IPS DF 19.7 (cell line): ENCODE results near the gene FGGY.
"Not testable (repeated sequence)": the region's sequence is repeated elsewhere in the genome, so short reads cannot be mapped to it uniquely, and the experiment has no call there.

Experiments used
- DNase-seq: peaks from one replicate; pipeline ENCODE4 v3.0.0-alpha.2; 2013; ENCODE audit warnings: low read depth, low spot score

Gene FGGY

DNA sequence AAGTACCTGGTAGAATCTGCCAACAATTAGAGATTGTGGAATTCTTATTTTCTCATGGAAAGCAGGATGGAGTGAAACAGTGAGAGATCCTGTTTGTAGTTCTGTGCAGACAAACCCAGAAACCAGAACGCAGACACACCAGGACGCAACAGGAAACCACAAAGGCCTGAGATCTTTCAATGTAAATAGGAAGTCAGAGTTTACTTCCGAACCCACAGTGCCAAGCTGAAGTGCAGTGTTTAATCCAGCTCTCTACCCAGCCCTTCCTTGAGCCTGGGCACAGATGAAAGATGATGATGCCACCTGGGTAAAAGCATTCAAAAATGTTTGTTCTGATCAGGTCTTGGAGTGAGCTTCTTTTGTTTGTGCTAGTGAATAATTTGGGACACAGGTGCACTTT, 273.6 kb downstream of the FGGY start:
- DNase-seq: no peak

DNA sequence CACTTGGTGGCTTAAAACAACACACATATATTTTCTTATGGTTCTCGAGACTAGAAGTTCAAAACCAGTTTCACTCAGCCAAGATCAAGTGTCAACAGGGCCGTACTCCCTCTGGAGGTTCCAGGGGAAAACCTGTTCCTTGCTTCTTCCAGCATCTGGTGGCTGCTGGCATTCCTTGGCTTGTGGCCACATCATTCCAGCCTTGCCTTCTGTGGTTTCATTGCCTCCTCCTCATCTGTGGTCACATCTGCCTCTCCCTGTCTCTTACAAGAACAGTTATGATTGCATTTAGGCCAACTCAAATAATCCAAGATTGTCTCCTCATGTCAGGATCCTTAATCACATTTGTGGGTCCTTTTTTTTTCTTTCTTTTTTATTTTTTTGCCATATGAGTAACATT, 277.2 kb downstream of the FGGY start:
- no peak for DNase-seq

- no peak for DNase-seq
Observed at GRCh38 chr1:59577774-59578173, 280.9 kb downstream of the FGGY start.

GRCh38 chr1:59579222-59579621, 282.3 kb downstream of the FGGY start:
- no peak for DNase-seq

DNA sequence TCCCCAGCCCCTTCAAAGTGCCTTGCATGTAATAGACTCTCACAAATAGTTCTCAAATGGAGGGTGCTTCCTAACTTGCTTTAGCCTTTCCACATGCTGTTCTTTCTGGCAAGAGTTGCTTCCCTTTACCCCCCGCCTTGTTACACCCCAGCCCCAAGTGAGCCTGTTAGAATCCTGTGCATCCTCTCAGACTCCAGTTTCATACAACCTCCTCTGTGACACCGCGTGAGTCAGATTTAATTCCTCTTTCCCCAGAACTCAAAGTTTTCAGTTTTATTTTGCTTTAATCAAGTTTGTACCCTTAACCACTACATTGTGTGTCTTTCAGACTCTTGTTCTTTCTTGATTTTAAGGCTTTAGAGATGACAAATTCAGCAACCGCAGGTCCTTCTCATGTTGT, 283.4 kb downstream of the FGGY start:
- no peak for DNase-seq

DNA sequence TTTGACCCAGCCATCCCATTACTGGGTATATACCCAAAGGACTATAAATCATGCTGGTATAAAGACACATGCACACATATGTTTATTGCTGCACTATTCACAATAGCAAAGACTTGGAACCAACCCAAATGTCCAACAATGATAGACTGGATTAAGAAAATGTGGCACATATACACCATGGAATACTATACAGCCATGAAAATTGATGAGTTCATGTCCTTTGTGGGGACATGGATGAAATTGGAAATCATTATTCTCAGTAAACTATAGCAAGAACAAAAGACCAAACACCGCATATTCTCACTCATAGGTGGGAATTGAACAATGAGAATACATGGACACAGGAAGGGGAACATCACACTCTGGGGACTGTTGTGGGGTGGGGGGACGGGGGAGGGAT, 295.5 kb downstream of the FGGY start:
- DNase-seq: not testable (repeated sequence)

GRCh38 chr1:59592924-59593323, 296.0 kb downstream of the FGGY start:
- no peak for DNase-seq

DNA sequence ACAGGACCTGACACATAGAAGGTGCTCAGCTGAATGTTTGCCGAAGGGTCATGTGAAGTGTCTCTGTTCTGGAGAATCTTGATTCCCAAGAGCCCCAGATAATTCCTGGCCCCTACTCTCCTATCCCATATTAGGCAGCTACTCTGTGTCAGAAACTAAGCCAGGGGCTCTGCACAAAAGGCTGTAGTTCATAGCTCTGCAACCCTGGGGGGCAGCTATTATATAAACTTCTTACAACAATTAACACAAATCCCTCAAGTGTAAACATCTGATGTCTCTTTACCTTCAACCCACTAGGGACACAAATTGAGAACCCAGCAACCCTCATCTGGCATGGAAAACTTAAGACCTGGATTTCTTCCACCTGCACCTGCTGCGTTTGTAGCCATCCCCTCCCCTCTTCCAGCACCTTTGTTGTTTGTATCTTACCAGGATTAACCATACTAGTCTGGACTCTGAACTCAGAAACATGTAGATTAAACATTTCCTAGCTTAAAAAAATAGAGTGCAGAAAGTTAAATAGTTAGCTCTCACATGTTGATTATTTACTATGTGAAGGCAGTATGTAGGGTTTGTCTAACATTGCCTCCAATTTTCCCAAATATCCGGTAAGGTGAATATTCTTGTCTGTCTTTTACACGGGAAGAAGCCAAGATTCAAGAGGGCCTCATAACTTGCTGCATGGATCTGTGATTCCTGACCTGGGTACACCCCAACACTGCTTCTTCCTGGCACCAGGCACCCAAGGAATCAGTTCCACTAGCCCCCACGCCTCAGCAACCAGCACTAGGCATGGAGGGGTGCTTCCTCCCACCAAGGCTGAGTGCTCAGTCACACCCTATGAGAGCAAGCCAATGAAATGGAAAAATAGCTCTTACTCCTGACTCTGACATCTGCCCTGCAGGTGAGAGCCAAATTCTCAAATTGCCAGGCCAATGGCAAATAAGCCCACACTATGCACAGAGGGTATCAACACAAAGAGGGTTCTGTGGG, 297.2 kb downstream of the FGGY start:
- DNase-seq: no peak

- no peak for DNase-seq
Observed at GRCh38 chr1:59595774-59596173, 298.9 kb downstream of the FGGY start.

- DNase-seq: no peak
Observed at GRCh38 chr1:59596432-59596831, 299.5 kb downstream of the FGGY start.

DNA sequence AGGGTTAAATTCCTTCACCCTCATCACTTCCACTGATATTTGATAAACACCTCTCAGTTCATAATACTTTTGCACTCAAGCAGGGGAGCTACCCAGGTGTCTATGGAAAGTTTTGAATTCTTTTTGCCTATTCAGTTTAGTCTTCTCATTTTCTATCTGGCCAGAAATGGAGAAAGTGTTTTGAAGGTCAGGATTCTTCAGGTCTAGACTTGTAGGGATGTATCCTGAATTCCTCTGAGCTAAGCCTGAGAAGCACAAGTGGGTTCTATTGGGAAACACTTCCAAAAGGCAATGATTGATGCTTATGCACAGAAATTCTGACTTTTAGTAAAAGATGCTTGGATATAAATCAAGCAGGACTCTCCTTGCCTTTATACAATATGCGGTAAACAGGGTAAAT, 300.1 kb downstream of the FGGY start:
- no peak for DNase-seq

DNA sequence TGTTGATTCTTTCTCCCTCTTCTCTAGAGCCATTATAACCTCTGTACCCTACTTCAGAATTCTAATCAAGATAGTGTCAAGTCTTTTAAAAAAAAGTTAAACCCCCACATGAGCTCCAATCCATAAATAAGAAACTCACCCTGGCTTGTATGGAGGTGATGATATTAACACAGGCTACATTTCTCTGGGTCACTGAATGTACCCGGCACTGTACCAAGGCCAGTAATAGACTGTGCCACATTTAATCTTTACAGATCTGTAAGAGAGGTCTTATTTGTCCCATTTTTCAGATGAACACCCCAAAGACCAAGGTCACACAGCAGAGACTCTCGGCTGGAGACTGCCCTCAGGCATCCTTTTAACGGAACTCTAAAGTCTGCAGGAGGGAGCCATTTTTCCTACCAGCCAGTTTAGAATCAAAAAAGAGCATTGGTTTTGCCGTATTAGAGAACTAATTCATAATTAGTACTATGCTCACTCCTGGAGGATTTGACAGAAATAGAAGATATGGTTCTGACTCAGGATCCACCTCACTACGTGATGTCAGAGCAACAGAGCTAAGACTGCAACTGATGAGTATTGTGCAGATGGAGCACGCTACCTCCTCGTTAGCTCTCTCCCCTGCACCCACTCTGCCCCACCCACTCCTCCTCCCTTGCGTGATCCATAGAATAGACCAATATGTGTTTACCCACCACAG, 300.7 kb downstream of the FGGY start:
- no peak for DNase-seq

- DNase-seq: no peak
Observed at GRCh38 chr1:59598120-59598440, 301.2 kb downstream of the FGGY start.

GRCh38 chr1:59601041-59601441, 304.1 kb downstream of the FGGY start:
- no peak for DNase-seq

GRCh38 chr1:59601811-59602210, 304.9 kb downstream of the FGGY start:
- DNase-seq: no peak

- DNase-seq: no peak
Observed at GRCh38 chr1:59604191-59604590, 307.3 kb downstream of the FGGY start.

DNA sequence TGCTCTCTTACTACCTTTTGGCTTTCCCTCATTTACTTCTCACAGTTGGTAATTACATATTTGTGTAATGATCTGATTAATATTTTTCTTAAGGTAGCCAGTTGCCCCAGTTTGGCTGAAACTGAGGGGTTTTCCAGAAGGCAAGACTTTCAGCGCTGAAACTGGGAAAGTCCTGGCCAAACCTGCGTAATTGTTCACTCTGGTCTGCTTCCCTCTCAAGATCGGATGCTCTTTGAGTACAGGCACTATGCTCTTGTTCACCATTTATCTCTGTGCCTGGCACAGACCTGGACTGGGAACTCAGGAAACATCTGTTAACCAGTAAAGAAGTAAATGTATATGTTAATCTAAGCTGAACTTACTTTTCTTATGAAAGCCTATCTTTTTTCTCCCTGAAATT, 308.3 kb downstream of the FGGY start:
- DNase-seq: no peak

- DNase-seq: no peak
Observed at GRCh38 chr1:59605761-59606160, 308.9 kb downstream of the FGGY start.

DNA sequence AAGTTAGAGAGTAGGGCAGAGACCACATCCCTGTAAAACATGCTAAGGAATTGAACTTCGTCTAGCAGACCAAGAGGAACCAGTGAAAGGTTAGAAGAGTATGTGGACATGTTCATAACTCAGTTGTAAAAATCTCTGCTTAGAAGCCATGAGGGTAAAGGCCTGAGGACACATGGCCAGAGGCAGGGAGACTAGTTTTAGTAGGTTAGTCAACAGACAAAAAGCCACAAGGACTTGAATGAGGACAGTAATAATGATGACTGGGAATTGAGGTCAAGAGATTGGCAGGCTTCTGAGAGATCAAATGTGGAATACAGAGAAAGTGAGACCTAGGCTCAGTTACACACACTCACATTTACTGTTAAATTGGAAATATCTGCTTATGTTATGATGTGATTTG, 312.4 kb downstream of the FGGY start:
- DNase-seq: no peak

GRCh38 chr1:59610499-59610898, 313.6 kb downstream of the FGGY start:
- DNase-seq: not testable (repeated sequence)

- DNase-seq: no peak
Observed at GRCh38 chr1:59617434-59617833, 320.5 kb downstream of the FGGY start.

DNA sequence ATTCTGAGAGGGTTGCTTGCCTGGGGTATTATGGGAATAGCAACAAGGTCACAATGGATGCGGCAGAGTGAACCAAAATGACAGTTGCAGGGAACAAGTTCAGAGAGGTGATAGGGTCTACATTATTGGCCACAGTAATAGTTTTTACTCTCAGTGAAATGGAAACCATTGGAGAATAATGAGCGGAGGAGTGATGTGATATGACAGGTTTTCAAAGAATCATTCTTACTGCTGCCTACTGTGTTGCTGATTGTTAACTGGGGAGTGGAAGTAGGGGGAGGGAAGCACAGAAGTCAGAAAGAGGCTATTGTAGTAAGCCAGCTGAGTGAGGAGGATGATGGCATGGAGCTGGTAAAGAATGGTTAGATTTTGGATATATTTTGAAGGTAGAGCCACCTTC, 322.7 kb downstream of the FGGY start:
- DNase-seq: no peak

DNA sequence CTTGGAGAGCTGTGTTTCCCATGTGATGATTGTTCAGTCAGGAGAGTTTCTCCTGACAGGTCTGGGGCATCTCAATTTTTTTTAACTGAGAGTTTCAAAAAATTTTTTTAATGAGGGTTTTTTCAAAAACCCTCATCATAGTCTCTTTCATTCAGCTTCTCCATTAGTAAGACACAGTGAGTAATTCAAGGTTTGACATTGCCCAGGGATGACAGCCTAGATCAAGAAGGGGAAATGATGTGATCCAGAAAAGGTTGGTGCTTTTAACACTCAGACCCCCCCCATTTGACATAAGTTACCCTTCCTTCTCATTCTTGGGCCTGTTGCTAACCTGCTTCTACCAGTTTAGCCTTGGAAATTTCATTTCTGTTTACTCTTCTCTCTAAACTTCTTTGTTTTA, 328.5 kb downstream of the FGGY start:
- no peak for DNase-seq
